ENCODE data around the gene CFAP65. TPM values are rescaled to one million over a fixed set of nuclear protein-coding genes. Genes with fewer than 3 reads are reported as not detected.
A peak's percentile ranks its signal among the peaks of the same experiment; 100 is the strongest.

Gene CFAP65
- total and polyA plus RNA-seq, 9 of the 15 experiments (the other 6 are each of a cell fraction or from before 2014, with no cell fraction given) = not detected

DNA sequence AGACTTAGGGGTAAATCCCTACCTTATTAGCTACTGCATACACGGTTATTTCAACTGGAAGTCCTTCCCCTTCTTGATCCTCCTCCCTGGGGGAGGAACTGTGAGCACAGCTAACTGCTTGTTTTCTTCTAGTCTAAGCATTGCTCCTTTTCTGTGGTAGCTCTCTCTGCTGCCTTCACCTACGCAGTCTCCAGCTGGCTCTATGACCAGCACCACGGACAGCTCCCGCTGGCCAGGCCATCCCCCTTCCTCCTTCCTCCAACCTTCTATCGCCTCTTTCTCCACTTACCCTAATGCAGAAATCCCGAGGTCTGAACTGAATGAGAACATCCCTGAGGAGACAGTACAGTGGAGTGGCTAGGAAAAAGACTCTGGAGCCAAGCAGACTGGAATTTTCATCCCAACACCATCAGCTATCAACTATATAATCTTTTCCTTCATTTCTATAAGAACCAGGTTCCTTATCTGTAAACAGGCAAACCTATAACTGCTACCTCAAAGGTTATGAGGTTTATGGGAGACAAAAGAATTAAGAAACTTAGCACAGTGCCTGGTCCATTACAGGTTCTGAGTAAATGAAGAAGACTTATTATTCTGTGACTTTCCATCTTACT, 4.7 kb upstream of the CFAP65 start (continued):
- peak; percentile 43 for TF ChIP-seq SAP30 (IDR thresholded peaks at IDR 0.05; ENCODE audit: borderline replicate concordance, insufficient read depth, low read depth, low read length, poor library complexity, severe bottlenecking)
- 0 out of 2 replicates have a peak, but pooled peaks have one; percentile 37 for TF ChIP-seq ZNF766 (CRISPR knock-in tag; conservative IDR thresholded peaks at IDR 0.05)
- peak; percentile 89 for TF ChIP-seq TFAP4 (CRISPR knock-in tag; IDR thresholded peaks at IDR 0.05; ENCODE audit: borderline replicate concordance)
- TF ChIP-seq CHAMP1 (IDR thresholded peaks at IDR 0.05) = 0 out of 2 replicates have a peak, but pooled peaks have one; percentile 22
- no peak for TF ChIP-seq EZH2 (IDR thresholded peaks at IDR 0.05; ENCODE audit: borderline replicate concordance, low read depth, low read length)
- TF ChIP-seq HCFC1 (IDR thresholded peaks at IDR 0.05; ENCODE audit: low read depth, low read length) = no peak
- TF ChIP-seq TAL1 (IDR thresholded peaks at IDR 0.05) = no peak
- TF ChIP-seq ZKSCAN8 (CRISPR knock-in tag; IDR thresholded peaks at IDR 0.05) = no peak
- TF ChIP-seq CBFA2T3 (IDR thresholded peaks at IDR 0.05) = no peak
- TF ChIP-seq DDX20 (tag; IDR thresholded peaks at IDR 0.05; ENCODE audit: low read depth) = no peak
- TF ChIP-seq ZNF444 (CRISPR knock-in tag; IDR thresholded peaks at IDR 0.05) = no peak
- TF ChIP-seq MAFF (IDR thresholded peaks at IDR 0.05; ENCODE audit: low read length) = no peak
- 0 out of 4 replicates have a peak, but pooled peaks of 1 of the 2 experiments have one; percentile 23 for TF ChIP-seq RCOR1 (IDR thresholded peaks at IDR 0.05; ENCODE audit: borderline replicate concordance in 1 of 2, low read depth in 2 of 2, low read length in 2 of 2)
- TF ChIP-seq ZKSCAN3 (CRISPR knock-in tag; IDR thresholded peaks at IDR 0.05) = no peak
- TF ChIP-seq ZNF780A (CRISPR knock-in tag; IDR thresholded peaks at IDR 0.05) = no peak
- no peak for TF ChIP-seq NR2F6 (CRISPR knock-in tag; IDR thresholded peaks at IDR 0.05)
- no peak for TF ChIP-seq TRIM28 (IDR thresholded peaks at IDR 0.05)
- TF ChIP-seq, protein P1, sequence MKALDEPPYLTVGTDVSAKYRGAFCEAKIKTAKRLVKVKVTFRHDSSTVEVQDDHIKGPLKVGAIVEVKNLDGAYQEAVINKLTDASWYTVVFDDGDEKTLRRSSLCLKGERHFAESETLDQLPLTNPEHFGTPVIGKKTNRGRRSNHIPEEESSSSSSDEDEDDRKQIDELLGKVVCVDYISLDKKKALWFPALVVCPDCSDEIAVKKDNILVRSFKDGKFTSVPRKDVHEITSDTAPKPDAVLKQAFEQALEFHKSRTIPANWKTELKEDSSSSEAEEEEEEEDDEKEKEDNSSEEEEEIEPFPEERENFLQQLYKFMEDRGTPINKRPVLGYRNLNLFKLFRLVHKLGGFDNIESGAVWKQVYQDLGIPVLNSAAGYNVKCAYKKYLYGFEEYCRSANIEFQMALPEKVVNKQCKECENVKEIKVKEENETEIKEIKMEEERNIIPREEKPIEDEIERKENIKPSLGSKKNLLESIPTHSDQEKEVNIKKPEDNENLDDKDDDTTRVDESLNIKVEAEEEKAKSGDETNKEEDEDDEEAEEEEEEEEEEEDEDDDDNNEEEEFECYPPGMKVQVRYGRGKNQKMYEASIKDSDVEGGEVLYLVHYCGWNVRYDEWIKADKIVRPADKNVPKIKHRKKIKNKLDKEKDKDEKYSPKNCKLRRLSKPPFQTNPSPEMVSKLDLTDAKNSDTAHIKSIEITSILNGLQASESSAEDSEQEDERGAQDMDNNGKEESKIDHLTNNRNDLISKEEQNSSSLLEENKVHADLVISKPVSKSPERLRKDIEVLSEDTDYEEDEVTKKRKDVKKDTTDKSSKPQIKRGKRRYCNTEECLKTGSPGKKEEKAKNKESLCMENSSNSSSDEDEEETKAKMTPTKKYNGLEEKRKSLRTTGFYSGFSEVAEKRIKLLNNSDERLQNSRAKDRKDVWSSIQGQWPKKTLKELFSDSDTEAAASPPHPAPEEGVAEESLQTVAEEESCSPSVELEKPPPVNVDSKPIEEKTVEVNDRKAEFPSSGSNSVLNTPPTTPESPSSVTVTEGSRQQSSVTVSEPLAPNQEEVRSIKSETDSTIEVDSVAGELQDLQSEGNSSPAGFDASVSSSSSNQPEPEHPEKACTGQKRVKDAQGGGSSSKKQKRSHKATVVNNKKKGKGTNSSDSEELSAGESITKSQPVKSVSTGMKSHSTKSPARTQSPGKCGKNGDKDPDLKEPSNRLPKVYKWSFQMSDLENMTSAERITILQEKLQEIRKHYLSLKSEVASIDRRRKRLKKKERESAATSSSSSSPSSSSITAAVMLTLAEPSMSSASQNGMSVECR (CRISPR knock-in tag; IDR thresholded peaks at IDR 0.05) = peak; percentile 64
- no peak for TF ChIP-seq SP1 (CRISPR knock-in tag; IDR thresholded peaks at IDR 0.05)
- TF ChIP-seq NRF1 (conservative IDR thresholded peaks at IDR 0.05 in 1 of 2, IDR thresholded peaks at IDR 0.05 in 1 of 2) = peak; percentile 13 to 31; a peak in 1 of 4 replicates
- no peak for TF ChIP-seq ESRRA (IDR thresholded peaks at IDR 0.05; ENCODE audit: borderline replicate concordance, low read depth)
- TF ChIP-seq CREB1 (IDR thresholded peaks at IDR 0.05) = no peak
- no peak for TF ChIP-seq CREB1 (CRISPR knock-in tag; IDR thresholded peaks at IDR 0.05)

Measured in K562 (cell line).